Head of caudate nucleus (tissue), 42 donors: ENCODE data around the gene INTS7.

ENCODE experiments used
- DNase-seq, 42 donors: peaks; one replicate each; pipeline versions ENCODE4 v3.0.0 to v3.0.0-alpha.2; 2020 to 2021; ENCODE audit warnings: mixed read lengths in 7 of 42
- intact Hi-C: fragments of 100-400 bp; cut with DNase I; formaldehyde crosslinking; loops from one replicate; pipeline ENCODE4 v1.15.0; 2022

INTS7 gene

GRCh38 chr1:211894312-211894711, 141.0 kb downstream of the INTS7 start:
- DNase-seq: no peak
- intact Hi-C loops: no loop called here

GRCh38 chr1:211893260-211893659, 142.1 kb downstream of the INTS7 start:
- intact Hi-C loops: no loop called here
- no peak for DNase-seq

- intact Hi-C loops: no loop called here
- no peak for DNase-seq
These were observed 142.8 kb downstream of the INTS7 start for GRCh38 chr1:211892577-211892976.

- no peak for DNase-seq
- intact Hi-C loops: no loop called here
These were observed 143.6 kb downstream of the INTS7 start for GRCh38 chr1:211891708-211892107.
